Stimulated activated CD4-positive, alpha-beta T cell treated with anti-CD3 and anti-CD28 coated beads, Interleukin-4, amount 100 ng/mL, for 24 hours (primary cell): Measurements from ENCODE around the gene APLP2.
"Not testable (repeated sequence)": the region's sequence is repeated elsewhere in the genome, so short reads cannot be mapped to it uniquely, and the experiment has no call there.

ENCODE experiments used
- DNase-seq: peaks from one replicate; pipeline ENCODE4 v3.0.0-alpha.2; 2020

The APLP2 gene

GRCh38 chr11:130151196-130151595, 81.5 kb downstream of the APLP2 start:
- no peak for DNase-seq

- no peak for DNase-seq
These were observed 86.7 kb downstream of the APLP2 start for GRCh38 chr11:130156108-130157022.

GRCh38 chr11:130157101-130157500, 87.4 kb downstream of the APLP2 start:
- DNase-seq: no peak

- no peak for DNase-seq
These were observed 88.1 kb downstream of the APLP2 start for GRCh38 chr11:130157840-130158239.

GRCh38 chr11:130159139-130159538, 89.4 kb downstream of the APLP2 start:
- no peak for DNase-seq

- no peak for DNase-seq
These were observed 90.2 kb downstream of the APLP2 start, which contains the start of gene ST14 for GRCh38 chr11:130159657-130160497. TSS of gene ST14 (plus strand) at chr11:130159782. CDS start at chr11:130159980, 198 bp downstream.

- DNase-seq: no peak
These were observed 90.9 kb downstream of the APLP2 start for GRCh38 chr11:130160498-130161155.

- DNase-seq: no peak
These were observed 91.9 kb downstream of the APLP2 start for GRCh38 chr11:130161441-130162145.

GRCh38 chr11:130162733-130163132, 93.0 kb downstream of the APLP2 start:
- no peak for DNase-seq

GRCh38 chr11:130163346-130164220, 93.9 kb downstream of the APLP2 start:
- no peak for DNase-seq

- no peak for DNase-seq
These were observed 94.5 kb downstream of the APLP2 start for GRCh38 chr11:130164221-130164570.

GRCh38 chr11:130165601-130166456, 96.1 kb downstream of the APLP2 start:
- DNase-seq: no peak

- DNase-seq: no peak
These were observed 96.7 kb downstream of the APLP2 start for GRCh38 chr11:130166457-130166784.

- no peak for DNase-seq
These were observed 97.5 kb downstream of the APLP2 start for GRCh38 chr11:130167146-130167545.

- no peak for DNase-seq
These were observed 98.4 kb downstream of the APLP2 start for GRCh38 chr11:130168105-130168504.

GRCh38 chr11:130170345-130170744, 100.7 kb downstream of the APLP2 start:
- DNase-seq: no peak

GRCh38 chr11:130171534-130171933, 101.8 kb downstream of the APLP2 start:
- no peak for DNase-seq

- not testable (repeated sequence) for DNase-seq
These were observed 102.3 kb downstream of the APLP2 start for GRCh38 chr11:130172001-130172400.

- no peak for DNase-seq
These were observed 104.9 kb downstream of the APLP2 start for GRCh38 chr11:130174642-130175041.

- DNase-seq: no peak
These were observed 106.2 kb downstream of the APLP2 start for GRCh38 chr11:130175898-130176297.

- DNase-seq: no peak
These were observed 108.1 kb downstream of the APLP2 start for GRCh38 chr11:130177782-130178181.
